Fibroblast of lung (primary cell): Measurements from ENCODE around the gene EFHD1.

Source experiments
- EZH2 ChIP-seq: IDR thresholded peaks from 2 replicates; pipeline ENCODE4 v1.5.1; 2012; ENCODE audit warnings: low read length, control low read depth, mild to moderate bottlenecking; ENCODE audit errors: missing control alignments
- TF ChIP-seq, protein P1 (sequence below), 2 donors: IDR thresholded peaks in 1 of 2; conservative IDR thresholded peaks in 1 of 2; 1 replicate in 1 of 2; 2 replicates in 1 of 2; pipeline ENCODE4 v1.5.1; 2011 to 2012; ENCODE audit warnings: low read length in 2 of 2, control low read depth in 1 of 2, inconsistent platforms in 1 of 2, low read depth in 1 of 2, mild to moderate bottlenecking in 1 of 2

DNA sequence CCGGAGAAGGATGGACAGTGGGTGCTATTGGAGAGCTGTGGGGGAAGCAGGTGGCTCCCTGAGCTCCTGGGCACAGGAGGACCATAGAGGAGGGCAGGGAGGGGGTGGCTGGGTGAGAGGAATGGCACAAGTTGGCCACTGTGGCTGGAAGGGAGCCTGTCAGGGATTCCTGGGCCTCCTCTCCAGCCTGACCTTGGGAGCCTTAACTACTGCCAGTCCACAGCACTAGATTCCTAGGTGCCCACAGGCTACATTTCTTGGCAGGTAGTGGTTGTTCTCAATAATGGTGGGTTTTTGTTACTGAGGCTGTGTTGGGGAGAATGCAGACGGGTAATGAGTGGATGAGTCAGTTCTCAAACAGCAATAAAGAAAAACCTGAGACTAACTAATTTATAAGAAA lies 26.0 kb downstream of the EFHD1 start:
- TF ChIP-seq, protein P1, sequence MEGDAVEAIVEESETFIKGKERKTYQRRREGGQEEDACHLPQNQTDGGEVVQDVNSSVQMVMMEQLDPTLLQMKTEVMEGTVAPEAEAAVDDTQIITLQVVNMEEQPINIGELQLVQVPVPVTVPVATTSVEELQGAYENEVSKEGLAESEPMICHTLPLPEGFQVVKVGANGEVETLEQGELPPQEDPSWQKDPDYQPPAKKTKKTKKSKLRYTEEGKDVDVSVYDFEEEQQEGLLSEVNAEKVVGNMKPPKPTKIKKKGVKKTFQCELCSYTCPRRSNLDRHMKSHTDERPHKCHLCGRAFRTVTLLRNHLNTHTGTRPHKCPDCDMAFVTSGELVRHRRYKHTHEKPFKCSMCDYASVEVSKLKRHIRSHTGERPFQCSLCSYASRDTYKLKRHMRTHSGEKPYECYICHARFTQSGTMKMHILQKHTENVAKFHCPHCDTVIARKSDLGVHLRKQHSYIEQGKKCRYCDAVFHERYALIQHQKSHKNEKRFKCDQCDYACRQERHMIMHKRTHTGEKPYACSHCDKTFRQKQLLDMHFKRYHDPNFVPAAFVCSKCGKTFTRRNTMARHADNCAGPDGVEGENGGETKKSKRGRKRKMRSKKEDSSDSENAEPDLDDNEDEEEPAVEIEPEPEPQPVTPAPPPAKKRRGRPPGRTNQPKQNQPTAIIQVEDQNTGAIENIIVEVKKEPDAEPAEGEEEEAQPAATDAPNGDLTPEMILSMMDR (conservative IDR thresholded peaks at IDR 0.05 in 1 of 2, IDR thresholded peaks at IDR 0.05 in 1 of 2; ENCODE audit: low read depth in 1 of 2, low read length in 2 of 2), result no peak
- no peak for TF ChIP-seq EZH2
